WERI-Rb-1 (cell line): ENCODE results near the gene NDE1.

ENCODE experiments used
- DNase-seq: peaks from one replicate; pipeline ENCODE4 v3.0.0-alpha.2; 2020
- H3K27ac ChIP-seq: fragments of 250-450 bp; sonication (Bioruptor Pico); 2 replicates; pipeline ENCODE4 v1.5.1; 2020; ENCODE audit warnings: mild to moderate bottlenecking, moderate library complexity
- H3K27me3 ChIP-seq: fragments of 250-450 bp; sonication (Bioruptor Pico); 2 replicates; pipeline ENCODE4 v1.5.1; 2021; ENCODE audit warnings: mild to moderate bottlenecking, low read depth, moderate library complexity; ENCODE audit not compliant: insufficient read depth, severe bottlenecking
- H3K36me3 ChIP-seq: fragments of 250-450 bp; sonication (Bioruptor Pico); 2 replicates; pipeline ENCODE4 v1.5.1; 2020; ENCODE audit warnings: mild to moderate bottlenecking, moderate library complexity
- H3K4me3 ChIP-seq: 2 replicates; pipeline ENCODE4 v1.5.1; 2011; ENCODE audit warnings: low read depth, mild to moderate bottlenecking, control low read depth, low read length
- H3K9me3 ChIP-seq: fragments of 250-450 bp; sonication (Bioruptor Pico); 2 replicates; pipeline ENCODE4 v1.5.1; 2021; ENCODE audit warnings: mild to moderate bottlenecking, moderate library complexity; ENCODE audit not compliant: severe bottlenecking
- TF ChIP-seq, protein P1 (sequence below): IDR thresholded peaks from 2 replicates; pipeline ENCODE4 v1.5.1; 2011; ENCODE audit warnings: low read depth, mild to moderate bottlenecking, control low read depth, inconsistent platforms, low read length

Gene NDE1

DNA sequence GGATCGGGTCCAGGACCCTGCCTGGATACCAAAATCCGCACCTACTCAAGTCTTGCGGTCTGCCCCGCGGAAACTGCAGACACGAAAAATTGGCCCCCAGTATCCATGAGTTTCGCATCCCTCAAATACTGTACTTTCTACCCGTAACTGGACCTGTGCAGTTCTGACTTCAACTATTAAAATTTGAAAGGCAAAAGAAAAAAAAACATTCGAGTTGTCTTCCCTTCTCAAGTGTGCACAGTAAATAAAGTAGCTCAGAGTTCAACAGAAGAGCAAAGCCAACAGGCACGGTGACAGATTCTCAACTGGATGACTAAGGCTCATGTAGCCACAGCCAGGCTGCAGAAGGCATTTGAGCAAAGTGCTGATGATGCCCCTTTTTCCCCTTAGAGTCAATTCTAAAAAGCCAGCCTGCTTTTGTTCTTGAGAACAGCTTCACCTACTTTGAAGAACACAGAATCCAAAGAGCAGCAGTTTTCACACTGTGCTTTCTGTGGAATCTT is 39.6 kb upstream of the NDE1 start:
- Histone ChIP-seq H3K4me3 (no peak overlapping the region), H3K27me3 (no peaks in the 10 kb centered on the region), H3K27ac (no peak overlapping the region), H3K9me3 (no peaks in the 10 kb centered on the region), H3K36me3 (peaks cover 87% of the 10 kb centered on the region)
- TF ChIP-seq, protein P1, sequence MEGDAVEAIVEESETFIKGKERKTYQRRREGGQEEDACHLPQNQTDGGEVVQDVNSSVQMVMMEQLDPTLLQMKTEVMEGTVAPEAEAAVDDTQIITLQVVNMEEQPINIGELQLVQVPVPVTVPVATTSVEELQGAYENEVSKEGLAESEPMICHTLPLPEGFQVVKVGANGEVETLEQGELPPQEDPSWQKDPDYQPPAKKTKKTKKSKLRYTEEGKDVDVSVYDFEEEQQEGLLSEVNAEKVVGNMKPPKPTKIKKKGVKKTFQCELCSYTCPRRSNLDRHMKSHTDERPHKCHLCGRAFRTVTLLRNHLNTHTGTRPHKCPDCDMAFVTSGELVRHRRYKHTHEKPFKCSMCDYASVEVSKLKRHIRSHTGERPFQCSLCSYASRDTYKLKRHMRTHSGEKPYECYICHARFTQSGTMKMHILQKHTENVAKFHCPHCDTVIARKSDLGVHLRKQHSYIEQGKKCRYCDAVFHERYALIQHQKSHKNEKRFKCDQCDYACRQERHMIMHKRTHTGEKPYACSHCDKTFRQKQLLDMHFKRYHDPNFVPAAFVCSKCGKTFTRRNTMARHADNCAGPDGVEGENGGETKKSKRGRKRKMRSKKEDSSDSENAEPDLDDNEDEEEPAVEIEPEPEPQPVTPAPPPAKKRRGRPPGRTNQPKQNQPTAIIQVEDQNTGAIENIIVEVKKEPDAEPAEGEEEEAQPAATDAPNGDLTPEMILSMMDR, result no peak
- DNase-seq, result no peak

- TF ChIP-seq, protein P1, result no peak
- Histone ChIP-seq H3K9me3 (no peaks in the 10 kb centered on the region), H3K4me3 (no peak overlapping the region), H3K27ac (no peak overlapping the region), H3K36me3 (peaks cover 90% of the 10 kb centered on the region), H3K27me3 (no peaks in the 10 kb centered on the region)
- DNase-seq, result no peak
Observed at GRCh38 chr16:15611610-15612009, 38.4 kb upstream of the NDE1 start.

- Histone ChIP-seq H3K27ac (no peak overlapping the region), H3K4me3 (no peak overlapping the region), H3K9me3 (no peaks in the 10 kb centered on the region), H3K36me3 (peaks cover 90% of the 10 kb centered on the region), H3K27me3 (no peaks in the 10 kb centered on the region)
- no peak for DNase-seq
- TF ChIP-seq, protein P1, result no peak
Observed at GRCh38 chr16:15613676-15614075, 36.4 kb upstream of the NDE1 start.

DNA sequence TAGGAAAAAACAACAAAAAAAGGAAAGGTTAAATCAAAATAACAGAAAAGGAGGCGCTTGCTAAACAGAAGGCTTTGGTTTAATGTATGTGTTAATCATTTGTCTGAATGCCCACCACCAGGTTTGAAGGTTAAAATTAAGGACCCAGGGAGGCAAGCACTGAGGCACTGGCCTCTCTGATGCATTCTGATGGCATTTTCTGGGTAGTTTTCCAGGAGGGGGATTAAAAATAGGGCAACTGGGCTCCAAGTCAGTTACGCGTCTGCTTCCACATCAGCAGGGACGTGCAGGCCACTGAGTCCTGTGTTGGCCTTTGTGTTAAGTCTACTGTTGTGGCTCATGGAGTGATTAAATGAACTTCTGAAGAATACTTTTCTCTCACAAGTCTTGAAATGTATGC is 34.0 kb upstream of the NDE1 start:
- Histone ChIP-seq H3K27ac (no peak overlapping the region), H3K9me3 (no peaks in the 10 kb centered on the region), H3K36me3 (peaks cover 70% of the 10 kb centered on the region), H3K4me3 (no peak overlapping the region), H3K27me3 (no peaks in the 10 kb centered on the region)
- TF ChIP-seq, protein P1, result no peak
- no peak for DNase-seq

GRCh38 chr16:15616475-15617165 is 33.4 kb upstream of the NDE1 start:
- H3K27ac ChIP-seq, result no peak overlapping the region
- peaks cover 70% of the 10 kb centered on the region for H3K36me3 ChIP-seq
- no peak for DNase-seq

More at GRCh38 chr16:15616475-15617165, 33.4 kb upstream of the NDE1 start:
- H3K27me3 ChIP-seq, result no peaks in the 10 kb centered on the region
- no peaks in the 10 kb centered on the region for H3K9me3 ChIP-seq
- TF ChIP-seq, protein P1, result no peak
- no peak overlapping the region for H3K4me3 ChIP-seq
